NCI-H187 (cell line): Measurements from ENCODE around the gene AP1S1.
A peak's percentile ranks its signal among the peaks of the same experiment; 100 is the strongest.
"Not testable (repeated sequence)": the region's sequence is repeated elsewhere in the genome, so short reads cannot be mapped to it uniquely, and the experiment has no call there.

Source experiments
- DNase-seq, 2 experiments: peaks; one replicate each; lab custom pipeline; 2025; lab: John Stamatoyannopoulos, UW

The AP1S1 gene

DNA sequence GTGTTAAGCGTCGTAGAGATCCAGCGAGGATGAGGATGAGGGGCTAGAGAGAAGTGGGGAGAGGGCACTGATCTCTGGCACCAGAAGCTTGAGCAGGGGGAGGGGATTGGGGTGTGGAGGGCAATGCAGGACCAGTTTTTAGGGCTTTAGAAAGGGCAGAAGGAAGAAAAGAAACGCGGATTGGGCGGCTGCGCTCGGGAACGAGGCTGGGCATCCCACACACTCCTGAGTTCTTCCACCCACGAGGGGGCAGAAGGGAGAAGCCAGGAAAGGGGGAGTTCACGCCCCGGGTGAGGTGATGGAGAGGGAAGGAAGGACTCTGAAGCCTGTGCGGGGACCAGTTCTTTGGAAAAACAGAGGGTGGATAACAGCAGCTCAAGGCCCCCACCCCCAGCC is 17.2 kb downstream of the AP1S1 start:
- DNase-seq, result no peak

DNA sequence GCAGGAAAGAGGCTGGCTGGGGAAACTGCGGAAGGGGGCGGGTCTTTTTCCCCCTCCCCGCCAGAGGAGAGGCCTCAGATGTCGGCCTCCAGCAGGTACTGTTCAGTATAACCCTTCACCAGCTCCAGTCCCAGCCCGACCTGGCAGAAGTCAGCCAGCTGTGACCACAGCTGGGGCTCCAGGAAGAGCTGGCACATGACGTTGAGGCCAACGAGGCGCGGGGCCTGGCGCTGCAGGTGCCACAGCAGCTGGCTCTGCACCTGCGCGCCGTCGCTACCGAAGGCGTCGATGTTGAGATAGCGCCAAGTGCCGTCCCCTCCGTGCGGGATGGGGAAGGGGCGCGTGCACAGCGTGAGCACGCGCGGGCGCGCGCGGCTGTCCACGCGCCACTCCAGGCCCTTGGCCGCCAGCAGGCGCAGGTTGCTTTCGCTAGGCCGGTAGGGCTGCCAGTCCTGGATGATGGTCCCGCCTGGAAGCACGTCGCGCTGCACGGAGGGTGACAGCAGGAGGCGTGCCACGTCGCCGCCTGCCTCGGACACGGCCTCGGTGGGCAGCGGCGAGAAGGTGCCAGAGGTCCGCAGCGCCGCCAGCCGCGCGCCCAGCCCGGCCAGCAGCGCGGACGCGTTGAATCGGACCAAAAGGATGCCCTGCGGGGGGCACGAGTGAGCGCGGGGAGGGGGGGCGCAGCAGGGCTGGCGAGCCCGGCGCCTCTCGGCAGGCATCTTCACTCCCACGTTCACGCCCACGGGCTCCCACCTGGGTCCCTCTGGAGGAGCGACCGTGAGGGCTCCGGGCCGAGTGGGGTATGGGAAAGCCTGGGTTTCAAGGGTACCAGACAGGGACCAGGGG is 18.0 kb downstream of the AP1S1 start:
- peak; percentile 36 to 65 for DNase-seq

DNA sequence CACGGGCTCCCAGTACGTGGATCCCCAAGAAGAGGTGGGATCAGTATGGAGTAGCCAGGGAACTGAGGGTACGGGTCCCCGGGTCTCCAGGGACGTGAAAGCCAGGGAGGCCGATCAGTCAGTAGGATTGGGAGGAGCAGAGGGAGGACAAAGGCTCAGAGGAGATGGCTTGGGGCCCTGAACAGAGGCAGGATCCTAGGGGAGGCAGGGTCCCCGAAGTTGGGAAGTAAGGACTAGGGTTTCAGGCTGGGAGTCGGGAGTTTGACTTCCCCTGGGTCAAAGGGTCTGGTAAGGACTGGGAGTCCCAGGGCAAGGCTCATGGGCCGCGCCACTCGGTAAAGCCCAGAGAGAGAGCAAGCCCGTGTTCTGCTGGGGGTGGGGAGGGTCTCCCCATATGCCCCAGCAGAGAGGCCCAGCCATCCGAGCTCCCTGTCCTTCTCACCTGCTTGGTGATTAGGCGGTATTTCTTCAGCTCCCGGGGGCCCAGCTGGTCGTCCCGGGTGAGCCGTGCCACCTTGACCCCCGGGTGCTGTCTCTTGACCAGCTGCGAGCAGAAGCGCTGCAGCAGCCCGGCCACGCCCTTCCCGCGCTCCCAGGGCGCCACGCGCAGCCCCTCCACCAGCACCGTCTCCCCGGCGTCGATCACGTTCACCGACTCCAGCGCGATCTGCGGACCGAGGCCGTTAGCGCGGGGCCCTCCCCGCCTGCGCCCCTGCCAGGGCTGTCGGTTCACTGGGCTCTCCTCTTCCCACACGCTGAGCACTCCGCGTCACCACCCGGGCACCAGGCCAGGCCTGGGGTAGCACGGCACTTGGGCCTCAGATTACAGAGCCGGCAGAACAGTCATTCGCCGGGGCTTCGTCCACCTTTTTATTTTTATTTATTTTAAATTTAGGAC is 18.8 kb downstream of the AP1S1 start:
- no peak for DNase-seq

DNA sequence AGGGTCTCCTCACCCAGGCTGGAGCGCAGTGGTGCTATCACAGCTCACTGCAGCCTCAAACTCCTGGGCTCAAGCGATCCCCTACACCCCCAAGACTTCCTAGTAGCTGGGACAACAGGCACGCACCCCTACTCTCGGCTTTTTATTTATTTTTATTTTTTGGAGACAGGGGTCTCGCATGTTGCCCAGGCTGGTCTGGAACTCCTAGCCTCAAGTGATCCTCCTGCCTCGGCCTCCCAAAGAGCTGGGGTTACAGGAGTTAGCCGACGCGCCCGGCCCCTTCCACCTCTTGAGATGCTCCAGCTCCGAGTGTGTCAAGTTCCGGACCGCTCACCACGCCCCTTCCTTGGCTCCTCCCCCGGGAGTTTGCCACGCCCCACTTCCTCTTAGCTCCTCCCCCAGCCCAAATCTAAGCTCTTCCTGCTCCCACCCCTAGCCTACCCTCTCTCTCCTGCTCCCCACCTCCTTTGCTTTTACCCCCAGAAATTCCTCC is 19.5 kb downstream of the AP1S1 start:
- DNase-seq, result peak in 1 of 2 experiments; percentile 25

DNA sequence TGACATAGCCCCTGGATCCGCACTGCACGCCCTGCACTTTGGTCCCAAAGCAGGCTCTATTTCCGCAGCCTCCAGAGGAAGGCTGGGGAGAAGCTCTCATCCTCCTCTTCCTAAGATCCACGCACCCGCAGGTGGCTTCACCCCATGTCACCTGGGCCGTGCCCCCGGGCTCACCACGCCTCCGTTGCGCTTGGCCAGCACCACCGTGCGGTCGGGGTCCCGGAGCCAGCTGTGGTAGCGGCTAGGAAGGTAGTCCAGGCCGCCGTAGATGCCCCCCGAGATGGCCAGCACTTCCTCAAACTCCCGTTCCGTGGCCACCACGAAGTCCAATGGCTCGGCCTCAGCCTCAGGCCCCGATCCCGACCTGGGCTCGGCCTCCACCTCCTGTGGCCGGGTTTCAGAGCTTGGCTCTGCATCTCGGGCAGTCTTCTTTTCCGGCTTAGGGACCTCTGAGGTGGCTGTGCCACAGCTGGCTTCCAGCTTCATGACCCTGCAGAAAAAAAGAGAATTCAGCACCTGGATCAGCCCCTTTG is 20.1 kb downstream of the AP1S1 start:
- DNase-seq, result no peak

DNA sequence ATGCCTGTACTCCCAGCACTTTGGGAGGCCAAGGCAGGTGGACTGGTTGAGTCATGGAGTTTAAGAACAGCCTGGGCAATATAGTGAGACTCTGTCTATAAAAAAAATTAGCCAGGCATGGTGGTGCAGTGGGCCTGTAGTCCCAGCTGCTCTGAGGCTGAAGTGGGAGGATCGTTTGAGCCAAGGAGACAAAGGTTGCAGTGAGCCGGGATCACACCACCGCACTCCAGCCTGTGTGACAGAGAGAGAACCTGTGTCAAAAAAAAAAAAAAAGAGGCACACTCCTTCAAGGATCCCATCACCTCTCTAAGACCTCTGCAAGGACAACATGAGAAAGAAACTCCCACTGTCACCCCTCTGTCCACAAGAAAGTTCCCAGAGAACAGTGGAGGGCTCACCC is 21.4 kb downstream of the AP1S1 start:
- no peak for DNase-seq

DNA sequence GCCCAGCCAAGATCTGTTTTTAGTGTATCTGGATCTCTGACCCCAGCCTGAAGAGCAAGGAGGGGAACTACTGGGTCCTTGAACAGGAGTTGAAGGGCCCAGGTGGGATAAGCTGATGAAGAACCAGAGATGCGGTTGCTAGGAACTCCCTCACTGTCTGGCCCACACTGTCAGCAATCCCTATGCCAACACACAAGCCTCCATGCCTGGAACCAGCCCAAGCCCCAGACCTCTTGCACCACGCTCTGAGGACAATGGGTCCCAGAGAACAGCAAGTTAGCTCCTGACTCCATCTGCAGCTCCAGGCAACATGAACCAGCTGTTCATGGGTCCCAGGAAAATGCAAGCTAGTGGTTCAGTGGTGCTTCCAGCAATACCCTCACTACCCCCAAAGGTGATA is 23.4 kb downstream of the AP1S1 start:
- no peak for DNase-seq

DNA sequence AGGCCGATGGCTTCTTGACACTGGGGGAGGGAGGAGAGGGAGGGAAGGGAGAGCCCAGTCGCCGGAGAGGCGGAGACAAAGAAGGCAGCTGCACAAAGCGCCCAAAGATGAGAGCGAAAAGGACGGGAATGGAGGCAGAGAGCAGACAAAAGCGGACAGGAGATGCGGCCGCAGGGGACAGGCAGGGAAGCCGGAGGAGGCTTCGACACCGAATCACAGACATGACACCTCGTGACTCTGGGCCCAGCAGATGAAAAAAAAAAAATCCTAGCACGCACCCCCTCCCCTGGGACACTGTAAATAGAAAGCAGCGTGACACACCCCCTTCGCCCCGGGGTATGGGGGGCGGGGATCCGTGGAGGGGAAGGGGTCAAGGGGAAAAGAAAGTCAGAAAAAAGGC is 24.8 kb downstream of the AP1S1 start:
- peak; percentile 38 to 63 for DNase-seq

DNA sequence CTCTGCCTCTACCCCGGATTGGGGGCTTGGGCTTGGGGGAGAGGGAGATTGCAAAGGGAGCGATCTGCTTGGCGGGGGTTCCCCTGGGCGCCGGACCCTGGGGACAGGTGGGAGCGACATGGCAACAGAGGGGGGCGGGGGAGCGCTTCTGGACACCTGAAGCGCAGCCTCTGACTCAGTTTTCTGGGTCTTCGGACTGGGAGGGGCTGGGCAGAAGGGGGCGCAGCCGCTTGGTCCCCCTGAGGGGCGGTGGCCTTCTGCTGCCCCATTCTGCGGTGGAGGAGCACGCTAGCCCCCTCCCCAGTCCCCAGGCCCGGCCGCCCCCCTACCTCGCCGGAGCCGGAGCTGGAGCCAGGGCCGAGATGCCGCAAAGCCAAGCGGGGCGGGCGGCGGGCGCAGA is 25.4 kb downstream of the AP1S1 start:
- no peak for DNase-seq

DNA sequence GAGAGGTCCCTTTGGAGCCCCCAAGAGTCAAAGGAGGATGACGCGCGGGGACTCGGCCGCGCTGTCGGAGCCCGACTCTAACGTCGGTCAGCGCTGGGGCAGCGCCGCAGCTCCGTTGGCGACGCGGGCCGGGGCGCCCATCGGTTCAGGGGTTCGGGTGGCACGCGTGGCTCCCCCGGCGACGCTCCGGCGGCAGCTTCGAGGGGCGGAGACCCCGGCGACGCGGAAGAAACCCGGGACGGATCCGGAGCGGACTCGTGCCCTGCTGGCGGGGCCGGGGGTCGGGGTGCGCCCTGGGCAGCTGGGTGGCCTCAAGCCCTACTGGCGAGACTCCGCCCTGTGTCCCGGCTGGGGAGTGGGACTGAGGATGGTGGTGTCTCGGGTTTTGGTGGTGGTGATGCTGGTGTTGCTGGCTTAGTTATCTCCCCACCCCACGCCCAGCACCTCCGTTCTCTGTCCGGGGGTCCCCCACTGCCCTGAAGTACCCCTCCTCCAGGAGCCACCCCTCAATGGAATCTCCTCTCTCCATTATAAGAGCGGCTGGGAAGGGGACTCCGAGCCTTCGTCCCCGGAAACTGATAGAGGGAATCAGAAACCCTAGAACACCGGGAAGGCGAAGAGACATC is 26.0 kb downstream of the AP1S1 start, which contains the start of gene NAT16:
NAT16 (minus strand) TSS at position 164 of the 626 bp plus-strand sequence. CDS start 5,486 bp downstream, outside the sequence.
- no peak for DNase-seq

DNA sequence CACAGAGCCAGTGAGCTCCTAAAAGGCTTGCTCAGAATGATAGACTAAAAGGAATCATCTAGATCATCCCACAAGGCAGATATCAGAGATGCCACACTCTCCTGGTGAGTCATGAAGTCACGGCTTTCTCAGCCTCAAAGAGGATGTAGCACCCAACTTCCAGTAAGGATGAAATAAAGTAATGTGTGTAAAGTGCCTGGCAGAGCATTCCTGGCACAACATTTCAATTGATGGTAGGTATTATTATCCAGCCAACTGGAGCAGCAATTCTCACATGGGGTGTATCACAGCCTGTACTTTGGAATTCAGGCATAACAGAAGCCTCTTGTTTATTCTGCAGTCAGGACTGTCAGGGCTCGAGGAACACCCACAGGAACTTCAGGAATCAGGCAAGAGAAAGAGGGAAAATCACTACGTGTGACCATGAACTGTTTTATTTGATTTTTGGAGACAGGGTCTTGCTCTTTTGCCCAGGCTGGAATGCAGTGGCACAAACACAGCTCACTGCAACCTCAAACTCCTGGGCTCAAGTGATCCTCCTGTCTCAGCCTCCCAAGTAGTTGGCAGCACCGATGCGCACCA is 31.1 kb downstream of the AP1S1 start:
- no peak for DNase-seq

DNA sequence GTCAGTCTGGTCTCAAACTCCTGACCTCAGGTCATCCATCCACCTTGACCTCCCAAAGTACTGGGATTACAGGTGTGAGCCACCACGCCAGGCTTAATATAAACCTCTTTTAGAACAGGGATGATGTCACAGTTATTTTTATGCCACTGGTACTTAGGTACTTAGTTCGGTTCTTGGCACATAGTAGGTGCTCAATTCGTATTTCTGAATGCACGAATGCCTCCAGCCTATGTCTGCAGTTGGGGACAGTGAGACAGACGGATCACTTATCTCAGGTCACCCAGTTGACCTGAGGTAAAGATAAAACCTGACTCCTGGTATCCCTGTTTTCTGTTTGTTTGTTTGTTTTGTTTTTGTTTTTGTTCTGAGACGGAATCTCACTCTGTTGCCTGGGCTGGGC is 31.9 kb downstream of the AP1S1 start:
- no peak for DNase-seq

DNA sequence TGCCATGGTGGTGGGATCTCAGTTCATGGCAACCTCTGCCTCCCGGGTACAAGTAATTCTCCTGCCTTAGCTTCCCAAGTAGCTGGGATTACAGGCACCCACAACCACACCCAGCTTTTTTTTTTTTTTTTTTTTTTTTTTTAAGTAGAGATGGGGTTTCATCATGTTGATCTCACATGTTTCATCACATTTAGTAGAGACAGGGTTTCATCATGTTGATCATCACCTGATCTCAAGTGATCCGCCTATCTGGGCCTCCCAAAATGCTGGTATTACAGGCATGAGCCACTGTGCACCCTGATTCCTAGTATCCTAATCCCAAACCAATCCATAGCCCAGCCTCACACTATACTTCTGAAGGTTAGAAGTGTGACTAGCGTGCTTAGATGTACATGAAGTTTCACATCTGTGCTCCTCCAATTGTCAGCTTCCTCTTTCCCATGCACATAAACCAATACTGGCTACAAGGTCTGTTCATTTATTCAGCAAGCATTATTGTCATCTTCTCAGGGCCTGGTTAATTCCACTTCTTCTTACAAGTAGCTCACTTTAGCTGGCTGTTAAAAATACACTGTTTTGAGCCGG is 32.7 kb downstream of the AP1S1 start:
- DNase-seq, result no peak

DNA sequence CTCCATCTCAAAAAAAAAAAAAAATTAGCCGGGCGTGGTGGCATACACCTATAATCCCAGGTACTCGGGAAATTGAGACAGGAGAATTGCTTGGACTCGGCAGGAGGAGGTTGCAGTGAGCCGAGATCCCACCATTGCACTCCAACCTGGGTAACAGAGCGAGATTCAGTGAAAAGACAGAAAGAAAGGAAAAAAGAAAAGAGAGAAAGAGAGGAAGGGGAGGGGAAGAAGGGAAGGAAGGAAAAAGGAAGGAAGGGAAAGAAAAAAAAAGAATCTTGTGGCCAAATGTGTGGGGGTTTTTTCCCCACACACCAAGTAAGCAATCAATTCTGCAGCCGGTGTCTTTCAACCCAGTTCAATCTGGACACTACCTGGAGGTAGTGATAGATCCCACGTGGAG is 34.8 kb downstream of the AP1S1 start:
- DNase-seq, result no peak

DNA sequence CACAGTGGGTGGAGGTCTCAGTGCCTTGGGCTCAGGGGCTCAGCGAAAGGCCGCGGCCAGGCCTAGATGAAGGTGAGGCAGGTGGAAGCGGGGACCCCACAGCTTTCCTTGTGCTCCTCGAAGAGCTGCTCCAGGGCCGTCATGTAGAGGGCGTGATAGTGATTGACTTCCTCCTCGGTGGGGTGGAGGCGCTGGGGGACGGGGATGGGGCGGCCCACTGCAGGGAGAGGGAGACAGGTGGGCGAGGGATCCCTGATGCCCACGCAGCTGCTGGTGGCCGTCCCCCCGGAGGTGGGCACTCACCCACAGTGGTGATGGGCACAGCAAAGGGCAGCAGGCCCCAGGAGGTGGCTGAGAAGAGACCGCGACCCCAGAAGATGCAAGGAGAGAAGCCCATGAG is 41.6 kb downstream of the AP1S1 start:
- DNase-seq, result no peak

DNA sequence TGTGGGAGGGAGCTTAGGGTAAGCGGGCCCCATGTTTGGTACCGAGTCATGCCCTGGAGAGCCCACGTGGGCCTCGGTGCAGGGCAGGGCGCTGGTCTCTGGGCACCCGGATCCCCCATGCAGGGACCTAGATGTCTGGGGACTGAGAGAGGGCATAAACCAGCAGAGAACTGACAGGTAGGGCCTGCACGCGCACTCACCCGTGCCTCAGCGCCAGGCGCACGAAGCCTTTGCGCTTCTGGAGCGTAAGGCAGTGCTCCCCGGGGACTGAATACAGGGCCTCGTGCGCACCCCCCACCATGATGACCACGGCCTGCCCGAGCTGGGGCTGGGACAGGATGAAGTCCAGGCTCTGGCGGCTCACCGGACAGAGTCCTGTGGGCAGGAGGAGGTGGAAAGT is 43.7 kb downstream of the AP1S1 start:
- DNase-seq, result no peak

DNA sequence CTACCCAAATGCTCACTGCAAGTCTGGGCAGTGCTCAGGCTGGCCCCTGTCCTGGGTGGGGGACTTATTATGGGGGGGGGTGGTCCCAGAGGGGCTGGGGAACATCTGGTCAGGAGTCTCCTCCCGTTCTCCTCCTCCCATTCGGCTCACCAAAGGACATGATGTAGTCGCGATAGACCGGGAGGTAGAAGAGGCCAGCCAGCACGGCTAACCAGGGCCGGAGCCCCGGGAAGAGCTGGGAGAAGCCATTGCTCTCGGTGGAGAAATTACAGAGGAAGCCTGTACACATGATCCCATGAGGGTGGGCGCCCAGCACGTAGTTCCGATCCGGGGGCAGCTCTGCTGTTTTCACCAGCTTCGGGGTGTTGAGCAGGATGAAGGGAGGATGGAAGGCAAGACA is 44.2 kb downstream of the AP1S1 start:
- no peak for DNase-seq

DNA sequence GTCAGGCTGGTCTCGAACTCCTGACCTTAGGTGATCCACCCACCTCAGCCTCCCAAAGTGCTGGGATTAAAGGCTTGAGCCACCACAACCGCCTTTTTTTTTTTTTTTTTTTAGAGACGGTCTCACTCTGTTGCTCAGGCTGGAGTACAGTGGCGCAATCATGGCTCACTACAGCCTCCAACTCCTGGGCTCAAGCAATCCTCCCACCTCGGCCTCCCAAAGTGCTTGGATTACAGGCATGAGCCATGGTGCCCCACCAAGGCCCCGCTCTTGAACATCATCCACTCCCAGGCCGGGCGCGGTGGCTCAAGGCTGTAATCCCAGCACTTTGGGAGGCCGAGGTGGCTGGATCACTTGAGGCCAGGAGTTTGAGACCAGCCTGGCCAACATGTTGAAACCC is 45.2 kb downstream of the AP1S1 start:
- not testable (repeated sequence) for DNase-seq

DNA sequence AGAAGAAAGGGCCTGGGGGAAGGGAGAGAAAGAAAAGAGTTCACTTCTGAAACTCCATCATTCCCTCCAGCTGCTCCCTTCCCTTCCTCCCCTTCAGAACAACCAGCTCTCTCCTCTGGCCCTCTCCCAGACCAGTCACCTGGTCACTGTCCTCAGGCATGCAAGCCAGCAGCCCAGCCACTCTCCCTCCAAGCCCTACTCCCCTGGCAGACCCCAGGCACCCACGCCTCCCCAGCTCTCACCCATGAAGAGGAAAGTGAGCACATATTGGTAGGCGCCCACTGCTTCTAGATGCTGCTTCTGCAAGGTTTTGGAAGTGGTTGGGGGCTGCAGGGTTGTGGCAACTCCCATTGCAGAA is 46.2 kb downstream of the AP1S1 start:
- DNase-seq, result no peak

DNA sequence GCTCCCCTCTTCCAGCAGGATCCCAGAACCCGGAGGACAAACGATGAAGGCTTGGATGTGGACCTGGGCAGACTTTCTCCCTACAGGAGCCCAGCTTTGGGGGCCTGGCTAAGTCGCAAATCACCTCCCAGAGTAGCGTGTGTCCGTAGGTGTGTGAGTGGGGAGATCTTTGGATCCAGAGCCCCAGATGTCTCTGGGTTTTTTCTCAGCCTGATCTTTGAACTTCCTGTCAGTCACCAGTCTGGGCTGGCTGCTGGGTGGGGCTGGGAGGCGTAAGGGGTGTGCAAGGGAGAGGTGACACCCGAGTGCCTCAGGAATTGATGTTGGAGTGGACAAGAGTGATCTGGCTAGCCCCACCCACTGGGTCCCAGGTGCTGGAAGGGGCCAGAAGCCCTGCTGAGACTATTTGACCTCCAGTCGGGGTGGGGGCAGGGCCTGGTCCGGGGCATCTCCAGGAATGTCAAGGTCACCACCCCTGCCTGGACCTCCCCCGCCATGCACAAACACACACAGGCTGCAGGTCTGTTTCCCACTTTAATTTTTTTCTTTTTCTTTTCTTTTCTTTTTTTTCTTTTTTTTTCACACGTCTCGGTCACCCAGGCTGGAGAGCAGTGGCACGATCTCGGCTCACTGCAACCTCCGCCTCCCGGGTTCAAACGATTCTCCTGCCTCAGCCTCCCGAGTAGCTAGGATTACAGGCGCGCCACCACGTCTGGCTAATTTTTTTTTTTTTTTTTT is 46.8 kb downstream of the AP1S1 start, which contains the start of gene MOGAT3:
MOGAT3 (minus strand) TSS at position 175 of the 738 bp plus-strand sequence. CDS start 182 bp downstream, outside the sequence.
- DNase-seq, result no peak
